Coronary artery (tissue), 2 donors: Measurements from ENCODE around the gene XIRP2.

Experiments
- DNase-seq: peaks from one replicate; pipeline ENCODE4 v3.0.0-alpha.2; 2017; ENCODE audit warnings: low spot score
- H3K27ac ChIP-seq, 2 donors: fragments of 200-600 bp; sonication (generic); one replicate each; pipeline ENCODE4 v1.5.1; 2016 to 2019
- H3K4me3 ChIP-seq: fragments of 200-600 bp; sonication (generic); 2 replicates; pipeline ENCODE4 v1.5.1; 2016; ENCODE audit warnings: mild to moderate bottlenecking, moderate library complexity
- TF ChIP-seq, protein P1 (sequence below): fragments of 200-600 bp; sonication (generic); IDR thresholded peaks from one replicate; pipeline ENCODE4 v1.5.1; 2019; ENCODE audit warnings: antibody characterized with exemption

The XIRP2 gene

DNA sequence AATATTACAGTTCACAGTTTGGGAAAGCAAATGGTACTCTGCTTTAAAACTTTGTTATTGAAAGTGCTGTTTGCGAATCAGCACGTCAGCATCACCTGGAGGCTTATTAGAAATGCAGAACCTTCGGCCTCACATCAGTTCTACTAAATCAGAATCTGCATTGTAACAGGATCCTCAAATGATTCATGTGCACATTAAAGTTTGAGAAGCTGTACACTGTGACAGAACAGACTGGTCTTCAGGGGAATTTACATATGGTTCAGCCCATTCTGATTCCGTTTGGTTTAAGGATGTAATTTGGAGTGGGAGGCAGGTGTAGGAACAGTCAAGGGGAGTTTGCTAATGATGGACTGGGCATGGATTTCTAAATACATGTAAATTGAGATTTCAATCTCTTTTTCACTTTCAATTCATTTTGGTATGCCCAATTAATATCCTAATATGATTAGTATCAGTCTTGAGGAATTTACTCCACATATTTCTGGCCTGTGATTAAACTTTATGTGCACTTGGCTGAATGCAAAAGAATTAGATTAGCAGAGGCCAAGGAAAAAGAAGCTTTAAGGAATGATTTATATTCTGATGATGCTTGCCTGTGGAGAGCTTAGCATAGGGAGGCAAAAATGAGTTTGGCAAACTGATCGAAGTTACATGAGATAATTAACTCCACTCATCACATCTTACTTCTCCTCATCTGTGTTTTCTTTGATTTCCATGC lies 248.8 kb downstream of the XIRP2 start:
- H3K4me3 ChIP-seq: no peak overlapping the region
- no peak for DNase-seq
- no peak overlapping the region for H3K27ac ChIP-seq
- TF ChIP-seq, protein P1, sequence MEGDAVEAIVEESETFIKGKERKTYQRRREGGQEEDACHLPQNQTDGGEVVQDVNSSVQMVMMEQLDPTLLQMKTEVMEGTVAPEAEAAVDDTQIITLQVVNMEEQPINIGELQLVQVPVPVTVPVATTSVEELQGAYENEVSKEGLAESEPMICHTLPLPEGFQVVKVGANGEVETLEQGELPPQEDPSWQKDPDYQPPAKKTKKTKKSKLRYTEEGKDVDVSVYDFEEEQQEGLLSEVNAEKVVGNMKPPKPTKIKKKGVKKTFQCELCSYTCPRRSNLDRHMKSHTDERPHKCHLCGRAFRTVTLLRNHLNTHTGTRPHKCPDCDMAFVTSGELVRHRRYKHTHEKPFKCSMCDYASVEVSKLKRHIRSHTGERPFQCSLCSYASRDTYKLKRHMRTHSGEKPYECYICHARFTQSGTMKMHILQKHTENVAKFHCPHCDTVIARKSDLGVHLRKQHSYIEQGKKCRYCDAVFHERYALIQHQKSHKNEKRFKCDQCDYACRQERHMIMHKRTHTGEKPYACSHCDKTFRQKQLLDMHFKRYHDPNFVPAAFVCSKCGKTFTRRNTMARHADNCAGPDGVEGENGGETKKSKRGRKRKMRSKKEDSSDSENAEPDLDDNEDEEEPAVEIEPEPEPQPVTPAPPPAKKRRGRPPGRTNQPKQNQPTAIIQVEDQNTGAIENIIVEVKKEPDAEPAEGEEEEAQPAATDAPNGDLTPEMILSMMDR: no peak

DNA sequence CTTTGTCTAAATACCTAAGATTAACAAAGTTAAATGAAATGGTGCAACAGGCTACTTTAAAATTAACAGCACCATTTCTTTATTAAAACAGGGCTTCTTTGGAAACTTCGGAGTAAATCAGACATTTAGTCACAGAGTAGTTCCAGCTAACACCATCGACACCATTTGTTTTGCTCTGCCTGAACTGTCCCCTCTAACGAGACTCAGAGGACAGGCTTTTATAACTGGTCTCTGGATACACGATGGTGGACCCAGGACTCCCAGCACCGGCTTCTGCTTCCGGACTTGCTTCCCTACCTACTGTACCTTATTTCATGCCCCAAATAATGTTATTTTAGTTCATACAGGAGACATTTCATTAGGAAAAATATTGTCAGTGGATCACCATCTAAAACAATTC lies 252.1 kb downstream of the XIRP2 start:
- no peak overlapping the region for H3K27ac ChIP-seq

DNA sequence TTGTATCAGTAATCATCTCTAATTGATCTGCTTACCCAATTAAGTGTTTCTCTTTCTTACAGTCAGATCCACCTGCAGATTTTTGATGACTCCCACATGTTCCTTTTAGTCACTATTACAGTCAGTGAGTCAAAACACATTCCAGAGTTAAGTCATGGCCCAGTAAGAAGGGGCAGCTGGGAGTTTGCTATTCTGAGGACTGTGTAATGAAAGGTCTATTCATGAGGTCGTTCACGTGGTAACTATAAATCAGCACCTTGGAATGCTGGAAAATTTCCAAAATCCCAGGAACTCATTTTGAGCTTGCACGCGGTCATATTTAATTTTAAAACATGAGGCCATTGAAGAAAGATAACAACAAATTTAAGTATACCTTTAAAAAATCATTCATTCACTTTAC lies 252.5 kb downstream of the XIRP2 start:
- no peak for DNase-seq
- no peak overlapping the region for H3K4me3 ChIP-seq
- TF ChIP-seq, protein P1: no peak
- no peak overlapping the region for H3K27ac ChIP-seq

More for the DNA sequence above, 252.1 kb downstream of the XIRP2 start:
- DNase-seq: no peak
- no peak overlapping the region for H3K4me3 ChIP-seq
- TF ChIP-seq, protein P1: no peak

DNA sequence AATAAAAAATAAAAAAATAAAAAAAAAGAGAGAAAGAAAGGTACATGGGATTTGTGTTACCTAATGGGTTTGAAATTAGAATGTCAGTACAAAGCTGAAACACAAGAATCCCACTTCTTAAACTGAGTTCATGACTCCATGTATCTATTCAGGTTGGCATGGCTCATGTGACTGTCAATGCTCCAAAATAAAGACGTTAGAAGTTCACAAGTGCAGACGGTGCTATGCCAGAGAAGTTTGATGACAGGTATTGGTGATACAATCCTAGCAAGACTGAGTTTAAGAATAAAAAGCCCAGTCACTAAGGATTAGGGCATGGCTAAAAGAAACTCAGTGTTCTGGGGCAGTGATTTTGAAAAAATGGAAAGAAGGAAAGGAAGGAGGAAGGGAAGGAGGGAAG lies 254.3 kb downstream of the XIRP2 start:
- Histone ChIP-seq H3K27ac (no peak overlapping the region), H3K4me3 (no peak overlapping the region)
- TF ChIP-seq, protein P1: no peak
- no peak for DNase-seq

DNA sequence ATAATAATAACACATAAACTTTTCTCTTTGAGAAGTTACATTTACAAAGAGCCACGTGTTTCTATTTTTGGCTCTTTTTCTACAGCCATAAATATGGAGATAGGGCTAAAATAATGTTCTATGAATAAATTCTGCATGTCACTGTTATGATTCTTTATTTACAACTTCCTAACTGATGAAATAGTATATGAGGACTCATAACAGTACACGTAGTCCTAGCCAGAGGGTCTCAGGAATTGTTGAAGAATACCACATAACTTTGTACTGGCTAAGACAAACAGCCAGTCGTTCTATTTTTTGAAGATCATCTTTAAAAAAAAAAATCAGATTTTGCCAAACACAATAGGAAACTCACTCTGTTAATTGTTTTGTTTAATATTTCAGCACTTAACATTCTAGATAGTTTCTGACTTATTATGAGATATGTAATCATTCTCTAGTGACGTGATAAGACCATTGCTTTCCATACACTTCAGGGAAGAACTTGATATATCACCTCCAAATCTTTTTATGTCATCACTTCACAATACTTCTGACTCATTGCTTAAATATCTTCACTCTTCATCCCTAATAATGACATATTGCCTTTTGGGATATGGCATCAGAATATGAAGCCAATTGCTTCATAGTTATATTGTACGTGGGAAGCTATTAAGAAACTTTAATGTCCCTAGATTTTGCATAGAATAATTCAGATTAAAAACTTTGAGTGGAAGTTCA lies 256.1 kb downstream of the XIRP2 start:
- Histone ChIP-seq H3K27ac (no peak overlapping the region), H3K4me3 (no peak overlapping the region)
- DNase-seq: no peak
- TF ChIP-seq, protein P1: no peak

DNA sequence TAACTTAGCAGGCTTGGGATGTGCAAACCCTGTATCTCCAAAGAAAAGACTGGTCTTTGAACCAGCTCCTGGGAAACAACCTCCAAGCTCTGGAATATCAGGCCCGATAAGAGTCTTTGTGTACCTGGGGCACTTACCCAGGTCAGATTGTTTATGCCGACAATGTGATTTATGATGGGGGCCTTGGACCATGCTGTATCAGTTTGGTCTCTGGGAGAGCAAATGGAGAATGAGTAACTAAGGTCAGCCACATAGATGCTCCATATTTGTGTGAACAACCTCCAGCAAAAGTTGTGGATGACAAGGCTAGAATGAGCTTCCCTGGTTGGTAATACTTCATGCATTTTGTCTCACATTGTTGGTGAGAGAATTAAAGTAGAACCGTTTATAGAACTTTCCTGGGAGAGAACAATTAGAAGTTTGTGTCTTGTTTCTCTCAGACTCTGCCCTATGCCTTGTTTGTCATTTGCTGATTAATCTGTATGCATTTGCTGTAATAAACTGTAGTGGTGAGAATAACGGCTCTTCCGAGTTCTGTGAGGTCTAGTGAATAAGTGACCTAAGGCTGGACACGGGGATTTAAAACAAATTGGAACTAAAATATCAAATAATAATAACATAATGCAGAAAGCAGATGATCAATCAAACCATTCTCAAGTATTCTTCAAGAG lies 259.1 kb downstream of the XIRP2 start:
- DNase-seq: no peak
- TF ChIP-seq, protein P1: no peak
- H3K4me3 ChIP-seq: no peak overlapping the region
- no peak overlapping the region for H3K27ac ChIP-seq
